GM18868 (cell line): ENCODE results near the gene RRBP1.

ENCODE experiments used
- ATAC-seq: cut with Tn5 transposase; IDR thresholded peaks from one replicate; pipeline ENCODE4 v1.9.1; 2021; ENCODE audit warnings: mild to moderate bottlenecking, moderate library complexity; ENCODE audit not compliant: unreplicated experiment

Gene RRBP1

GRCh38 chr20:17648315-17648646 lies 33.8 kb downstream of the RRBP1 start:
- ATAC-seq: no peak

- ATAC-seq: no peak
These were observed 34.4 kb downstream of the RRBP1 start for GRCh38 chr20:17647391-17648314.

GRCh38 chr20:17646961-17647301 lies 35.1 kb downstream of the RRBP1 start:
- ATAC-seq: no peak

GRCh38 chr20:17646209-17646960 lies 35.7 kb downstream of the RRBP1 start:
- ATAC-seq: no peak

- ATAC-seq: no peak
These were observed 36.4 kb downstream of the RRBP1 start for GRCh38 chr20:17645546-17646208.

- ATAC-seq: no peak
These were observed 37.0 kb downstream of the RRBP1 start for GRCh38 chr20:17645010-17645409.

GRCh38 chr20:17644451-17644850 lies 37.6 kb downstream of the RRBP1 start:
- ATAC-seq: no peak

GRCh38 chr20:17643531-17644188 lies 38.4 kb downstream of the RRBP1 start:
- ATAC-seq: no peak

GRCh38 chr20:17642404-17643269 lies 39.4 kb downstream of the RRBP1 start:
- no peak for ATAC-seq

- ATAC-seq: no peak
These were observed 40.0 kb downstream of the RRBP1 start for GRCh38 chr20:17641993-17642392.

GRCh38 chr20:17641520-17641964 lies 40.5 kb downstream of the RRBP1 start:
- no peak for ATAC-seq

GRCh38 chr20:17640875-17641378 lies 41.1 kb downstream of the RRBP1 start:
- no peak for ATAC-seq

GRCh38 chr20:17640146-17640874 lies 41.7 kb downstream of the RRBP1 start:
- ATAC-seq: no peak

GRCh38 chr20:17638835-17639407 lies 43.1 kb downstream of the RRBP1 start:
- ATAC-seq: no peak

GRCh38 chr20:17637985-17638640 lies 43.9 kb downstream of the RRBP1 start:
- ATAC-seq: no peak

GRCh38 chr20:17637413-17637780 lies 44.6 kb downstream of the RRBP1 start:
- ATAC-seq: no peak

- ATAC-seq: no peak
These were observed 45.3 kb downstream of the RRBP1 start for GRCh38 chr20:17636523-17637412.
